OCI-LY7 (cell line): Measurements from ENCODE around the gene CD93. TPM values are rescaled to one million over a fixed set of nuclear protein-coding genes. Genes with fewer than 3 reads are reported as not detected.

ENCODE experiments used
- BruUV-seq: library from RNA; stranded (reverse); fragments of 400-500 nt; replicated peaks from 2 replicates; lab custom pipeline; 2021; lab: Mats Ljungman, UMichigan
- CTCF ChIA-PET: fragments of 300-600 bp; sonication (Branson Sonifier 250); formaldehyde crosslinking; loops from one replicate; lab custom pipeline; 2022; ENCODE audit warnings: antibody characterized with exemption; ENCODE audit not compliant: unreplicated experiment; lab: Charles Lee
- POLR2A ChIA-PET: fragments of 300-600 bp; sonication (Branson Sonifier 250); formaldehyde crosslinking; loops from one replicate; lab custom pipeline; 2022; ENCODE audit warnings: antibody characterized with exemption; lab: Charles Lee
- DNase-seq: peaks from one replicate; pipeline ENCODE4 v3.0.0-alpha.2; 2015; ENCODE audit warnings: low spot score
- H2AFZ ChIP-seq: fragments of 200-600 bp; sonication (generic), shearing (Covaris generic); 2 replicates; pipeline ENCODE4 v1.6.1; 2014; ENCODE audit warnings: mild to moderate bottlenecking, antibody characterized with exemption, low read length, moderate library complexity
- H3K27ac ChIP-seq: fragments of 200-600 bp; sonication (generic); 2 replicates; pipeline ENCODE4 v1.5.1; 2014; ENCODE audit warnings: mixed run types, low read depth, mild to moderate bottlenecking, moderate library complexity, low read length, inconsistent platforms; ENCODE audit not compliant: poor library complexity, severe bottlenecking
- H3K36me3 ChIP-seq: fragments of 200-600 bp; sonication (generic); 2 replicates; pipeline ENCODE4 v1.6.1; 2014; ENCODE audit warnings: mild to moderate bottlenecking, antibody characterized with exemption, low read length, moderate library complexity, mixed read lengths; ENCODE audit not compliant: insufficient read depth
- H3K4me1 ChIP-seq: fragments of 200-600 bp; sonication (generic); 2 replicates; pipeline ENCODE4 v1.5.1; 2014; ENCODE audit warnings: mild to moderate bottlenecking, low read length; ENCODE audit not compliant: insufficient read depth, poor library complexity, severe bottlenecking
- H3K4me2 ChIP-seq: fragments of 200-600 bp; sonication (generic); 2 replicates; pipeline ENCODE4 v1.6.1; 2014; ENCODE audit warnings: mild to moderate bottlenecking, low read length
- H3K4me3 ChIP-seq: fragments of 200-600 bp; sonication (generic); 2 replicates; pipeline ENCODE4 v1.5.1; 2014; ENCODE audit warnings: mild to moderate bottlenecking, low read depth, low read length; ENCODE audit not compliant: poor library complexity, severe bottlenecking
- H3K79me2 ChIP-seq: fragments of 200-600 bp; sonication (generic); 2 replicates; pipeline ENCODE4 v1.6.1; 2016; ENCODE audit warnings: low read depth, mild to moderate bottlenecking, low read length, moderate library complexity, mixed read lengths; ENCODE audit not compliant: insufficient read depth
- H3K9me2 ChIP-seq: fragments of 200-600 bp; sonication (generic); 2 replicates; pipeline ENCODE4 v1.6.1; 2016; ENCODE audit warnings: mild to moderate bottlenecking, low read length, mixed read lengths; ENCODE audit not compliant: insufficient read depth
- H3K9me3 ChIP-seq: fragments of 200-600 bp; sonication (generic); 2 replicates; pipeline ENCODE4 v1.6.1; 2014; ENCODE audit warnings: mild to moderate bottlenecking, mixed run types, low read length, mixed read lengths
- H4K20me1 ChIP-seq: fragments of 200-600 bp; sonication (generic); 2 replicates; pipeline ENCODE4 v1.6.1; 2014; ENCODE audit warnings: mild to moderate bottlenecking, antibody characterized with exemption, low read length, moderate library complexity, mixed read lengths; ENCODE audit not compliant: insufficient read depth
- EZH2phosphoT487 ChIP-seq: fragments of 200-600 bp; sonication (generic); IDR thresholded peaks from 2 replicates; pipeline ENCODE4 v1.6.1; 2018; ENCODE audit warnings: low read depth, borderline replicate concordance, mild to moderate bottlenecking, mixed run types, antibody characterized with exemption, low read length, moderate library complexity, mixed read lengths
- intact Hi-C: fragments of 100-400 bp; cut with micrococcal nuclease; formaldehyde crosslinking; loops from one replicate; pipeline ENCODE4 v1.10.0; 2022; ENCODE audit not compliant: unreplicated experiment
- total RNA-seq, 2 experiments: library from RNA; depleted of rRNA in 1 of 2; stranded (reverse); fragments of >200 nt in 1 of 2; shearing (Covaris generic) in 1 of 2; gene quantifications; 2 replicates each; pipeline ENCODE4 v1.2.3, GENCODE V29; 2014 to 2022
- TF ChIP-seq, protein P1 (sequence below): fragments of 200-600 bp; sonication (generic); conservative IDR thresholded peaks from 2 replicates; pipeline ENCODE4 v1.5.1; 2014; ENCODE audit warnings: mild to moderate bottlenecking, antibody characterized with exemption, low read length, moderate library complexity, mixed read lengths

CD93 gene
- total RNA-seq, 2 experiments from 2014 or later = not detected

DNA sequence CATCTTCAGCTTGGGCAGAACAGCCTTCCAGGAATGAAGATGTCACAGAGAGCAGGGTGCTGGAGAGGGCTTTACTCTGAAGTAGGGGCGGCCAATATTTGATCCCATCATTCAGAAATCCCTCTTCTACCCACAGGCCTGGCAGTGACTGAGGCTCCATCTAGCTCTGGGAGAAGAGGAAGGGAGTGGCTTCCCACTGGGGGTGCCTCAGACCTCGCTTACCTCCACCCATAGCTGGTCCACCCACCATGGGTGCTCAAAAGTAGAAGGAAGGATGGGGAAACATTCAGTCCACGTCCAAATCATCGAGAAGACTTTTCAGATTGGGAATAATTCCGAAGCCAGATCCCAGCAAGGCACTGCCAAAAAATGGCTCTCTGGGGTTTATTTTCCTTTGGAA lies 24.9 kb downstream of the CD93 start:
- intact Hi-C loops = no loop called here
- Histone ChIP-seq H3K4me2 (no peak overlapping the region), H3K79me2 (no peaks in the 10 kb centered on the region), H3K4me3 (no peak overlapping the region), H3K27ac (no peak overlapping the region), H2AFZ (no peak overlapping the region), H4K20me1 (no peaks in the 10 kb centered on the region), H3K9me3 (no peaks in the 10 kb centered on the region), H3K9me2 (no peaks in the 10 kb centered on the region), H3K36me3 (no peaks in the 10 kb centered on the region), H3K4me1 (no peaks in the 10 kb centered on the region)
- TF ChIP-seq, protein P1, sequence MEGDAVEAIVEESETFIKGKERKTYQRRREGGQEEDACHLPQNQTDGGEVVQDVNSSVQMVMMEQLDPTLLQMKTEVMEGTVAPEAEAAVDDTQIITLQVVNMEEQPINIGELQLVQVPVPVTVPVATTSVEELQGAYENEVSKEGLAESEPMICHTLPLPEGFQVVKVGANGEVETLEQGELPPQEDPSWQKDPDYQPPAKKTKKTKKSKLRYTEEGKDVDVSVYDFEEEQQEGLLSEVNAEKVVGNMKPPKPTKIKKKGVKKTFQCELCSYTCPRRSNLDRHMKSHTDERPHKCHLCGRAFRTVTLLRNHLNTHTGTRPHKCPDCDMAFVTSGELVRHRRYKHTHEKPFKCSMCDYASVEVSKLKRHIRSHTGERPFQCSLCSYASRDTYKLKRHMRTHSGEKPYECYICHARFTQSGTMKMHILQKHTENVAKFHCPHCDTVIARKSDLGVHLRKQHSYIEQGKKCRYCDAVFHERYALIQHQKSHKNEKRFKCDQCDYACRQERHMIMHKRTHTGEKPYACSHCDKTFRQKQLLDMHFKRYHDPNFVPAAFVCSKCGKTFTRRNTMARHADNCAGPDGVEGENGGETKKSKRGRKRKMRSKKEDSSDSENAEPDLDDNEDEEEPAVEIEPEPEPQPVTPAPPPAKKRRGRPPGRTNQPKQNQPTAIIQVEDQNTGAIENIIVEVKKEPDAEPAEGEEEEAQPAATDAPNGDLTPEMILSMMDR = no peak
- TF ChIP-seq EZH2phosphoT487 = no peak
- ChIA-PET CTCF (no interaction called here), POLR2A (interaction anchor here (0.7 kb wide), 1 partner anchor 10 kb away, joined by 3 read pairs; no protein-coding TSS in a partner anchor)
- no peak for DNase-seq
- no TSS peak for BruUV-seq

DNA sequence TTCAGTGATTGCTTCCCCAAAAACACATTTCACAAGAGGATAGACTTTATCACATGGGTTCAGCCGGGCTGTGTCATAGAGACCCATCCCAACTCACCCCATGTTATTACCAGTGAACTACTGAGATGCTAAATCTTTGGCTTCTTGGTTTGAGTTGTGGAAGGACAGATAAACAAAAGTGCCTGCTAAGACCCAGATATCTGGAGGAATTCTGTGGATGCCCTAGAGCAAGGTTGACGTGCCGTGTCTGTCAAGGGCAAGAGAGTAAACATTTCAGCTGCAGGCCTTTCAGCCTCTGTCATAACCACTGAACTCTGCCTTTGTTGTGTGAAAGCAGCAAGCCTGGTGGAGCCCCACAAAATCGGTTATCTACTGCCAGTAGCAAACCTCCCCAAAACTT lies 25.5 kb downstream of the CD93 start:
- Histone ChIP-seq H3K4me2 (no peak overlapping the region), H3K79me2 (no peaks in the 10 kb centered on the region), H3K9me2 (no peaks in the 10 kb centered on the region), H3K9me3 (no peaks in the 10 kb centered on the region), H4K20me1 (no peaks in the 10 kb centered on the region), H3K4me3 (no peak overlapping the region), H2AFZ (no peak overlapping the region), H3K4me1 (no peaks in the 10 kb centered on the region), H3K27ac (no peak overlapping the region), H3K36me3 (no peaks in the 10 kb centered on the region)
- intact Hi-C loops = no loop called here
- BruUV-seq = no TSS peak
- DNase-seq = no peak
- ChIA-PET CTCF (no interaction called here), POLR2A (interaction anchor here (0.7 kb wide), 2 partner anchors 10 to 565 kb away, joined by 3 read pairs; no protein-coding TSS in a partner anchor)
- TF ChIP-seq, protein P1 = no peak
- TF ChIP-seq EZH2phosphoT487 = no peak

DNA sequence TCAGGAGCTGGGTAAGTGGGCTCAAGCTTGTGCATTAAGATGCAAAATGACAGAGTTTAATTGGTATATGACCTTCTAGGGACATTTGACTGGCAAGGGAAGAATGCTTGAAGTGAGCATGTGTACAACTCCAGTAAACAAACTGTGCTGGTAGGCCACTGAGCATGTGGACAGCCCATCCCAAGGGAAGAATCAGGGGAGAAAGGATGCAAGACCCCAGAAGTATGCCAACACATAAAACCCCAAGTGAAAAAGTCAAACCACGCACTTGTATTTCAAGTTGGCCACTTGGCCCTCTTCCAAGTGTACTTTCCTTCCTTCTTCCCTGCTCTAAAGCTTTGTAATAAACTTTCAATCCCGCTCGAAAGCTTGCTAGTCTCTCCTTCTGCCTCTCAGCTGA lies 26.3 kb downstream of the CD93 start:
- ChIA-PET POLR2A (interaction anchor here (0.7 kb wide), 1 partner anchor 566 kb away, joined by 3 read pairs; no protein-coding TSS in a partner anchor), CTCF (no interaction called here)
- Histone ChIP-seq H3K4me2 (no peak overlapping the region), H3K9me3 (no peaks in the 10 kb centered on the region), H3K9me2 (no peaks in the 10 kb centered on the region), H3K27ac (no peak overlapping the region), H3K4me1 (no peaks in the 10 kb centered on the region), H3K4me3 (no peak overlapping the region), H4K20me1 (no peaks in the 10 kb centered on the region), H3K79me2 (no peaks in the 10 kb centered on the region), H3K36me3 (no peaks in the 10 kb centered on the region), H2AFZ (no peak overlapping the region)
- no peak for DNase-seq
- BruUV-seq = no TSS peak
- intact Hi-C loops = no loop called here
- TF ChIP-seq EZH2phosphoT487 = no peak
- TF ChIP-seq, protein P1 = no peak
